Panc1 (cell line): Measurements from ENCODE around the gene C1QTNF2. TPM values are rescaled to one million over a fixed set of nuclear protein-coding genes. Genes with fewer than 3 reads are reported as not detected.

Experiments
- ATAC-seq: fragments of 200-7000 bp; cut with Tn5 transposase; 2 replicates; pipeline ENCODE4 v1.9.1; 2020; ENCODE audit warnings: mild to moderate bottlenecking, moderate library complexity
- BruUV-seq: library from RNA; stranded (reverse); fragments of 400-500 nt; replicated peaks from 2 replicates; lab custom pipeline; 2021; lab: Mats Ljungman, UMichigan
- CTCF ChIA-PET: fragments of 300-600 bp; sonication (Branson Sonifier 250); formaldehyde crosslinking; loops from one replicate; lab custom pipeline; 2022; ENCODE audit warnings: antibody characterized with exemption; lab: Charles Lee
- POLR2A ChIA-PET: fragments of 300-600 bp; sonication (Branson Sonifier 250); formaldehyde crosslinking; loops from one replicate; lab custom pipeline; 2022; ENCODE audit warnings: antibody characterized with exemption; lab: Charles Lee
- DNase-seq: peaks from one replicate; pipeline ENCODE4 v3.0.0-alpha.2; 2010; ENCODE audit warnings: low read depth, low spot score
- H3K27ac ChIP-seq: 2 replicates; pipeline ENCODE4 v1.5.1; 2011; ENCODE audit warnings: mild to moderate bottlenecking, low read length, inconsistent platforms
- H3K27me3 ChIP-seq: fragments of 200-500 bp; sonication (Bioruptor generic); 2 replicates; pipeline ENCODE4 v1.6.0; 2014; ENCODE audit warnings: low read length, inconsistent platforms; ENCODE audit not compliant: control insufficient read depth, insufficient read depth
- H3K36me3 ChIP-seq: fragments of 200-500 bp; sonication (Bioruptor generic); 2 replicates; pipeline ENCODE4 v1.5.1; 2014; ENCODE audit warnings: inconsistent platforms, mild to moderate bottlenecking, low read length, moderate library complexity; ENCODE audit not compliant: control insufficient read depth, insufficient read depth
- H3K4me1 ChIP-seq: 2 replicates; pipeline ENCODE4 v1.5.1; 2011; ENCODE audit warnings: inconsistent platforms, mild to moderate bottlenecking, low read length, moderate library complexity; ENCODE audit not compliant: control insufficient read depth, insufficient read depth
- H3K4me3 ChIP-seq, 2 experiments: 2 replicates each; pipeline ENCODE4 v1.5.1; 2011 to 2012; ENCODE audit warnings: low read depth in 2 of 2, low read length in 2 of 2, mild to moderate bottlenecking in 2 of 2, inconsistent platforms in 1 of 2, moderate library complexity in 1 of 2
- H3K9me3 ChIP-seq: fragments of 200-500 bp; sonication (Bioruptor generic); 2 replicates; pipeline ENCODE4 v1.5.1; 2014; ENCODE audit warnings: low read depth, mild to moderate bottlenecking, inconsistent platforms, low read length, moderate library complexity; ENCODE audit not compliant: control insufficient read depth, insufficient read depth
- POLR2AphosphoS5 ChIP-seq: IDR thresholded peaks from 2 replicates; pipeline ENCODE4 v1.6.1; 2012; ENCODE audit warnings: mild to moderate bottlenecking, low read depth, low read length, moderate library complexity
- SIN3A ChIP-seq: IDR thresholded peaks from 2 replicates; pipeline ENCODE4 v1.6.1; 2012; ENCODE audit warnings: low read depth, mild to moderate bottlenecking, low read length, moderate library complexity, borderline replicate concordance; ENCODE audit not compliant: insufficient read depth
- TCF7L2 ChIP-seq: IDR thresholded peaks from 2 replicates; pipeline ENCODE4 v1.6.1; 2011; ENCODE audit warnings: mild to moderate bottlenecking, low read depth, low read length, inconsistent platforms
- in situ Hi-C: cut with HindIII; loops from 2 replicates; pipeline ENCODE4 v1.10.0; 2016; ENCODE audit warnings: low sequenced_read_pairs, low pct_unique_long_range_greater_than_20kb
- intact Hi-C: fragments of 100-400 bp; cut with micrococcal nuclease; formaldehyde crosslinking; loops from one replicate; pipeline ENCODE4 v1.10.0; 2022; ENCODE audit not compliant: unreplicated experiment
- total RNA-seq: library from RNA; stranded (reverse); gene quantifications from one replicate; pipeline ENCODE4 v1.2.1, GENCODE V29; 2021; ENCODE audit not compliant: unreplicated experiment
- TF ChIP-seq, protein P1 (sequence below), 2 experiments: IDR thresholded peaks; 2 replicates each; pipeline ENCODE4 v1.6.1; 2011 to 2012; ENCODE audit warnings: low read depth in 2 of 2, control low read depth in 1 of 2, low read length in 1 of 2, mild to moderate bottlenecking in 1 of 2, moderate library complexity in 1 of 2; ENCODE audit not compliant: insufficient read depth in 1 of 2
- TF ChIP-seq, protein P2 (sequence below): fragments of 450-650 bp; IDR thresholded peaks from 2 replicates; pipeline ENCODE4 v1.5.1; 2017; ENCODE audit warnings: mild to moderate bottlenecking

C1QTNF2 gene
- total RNA-seq, 1 experiment from 2014 or later: 0.44 TPM

DNA sequence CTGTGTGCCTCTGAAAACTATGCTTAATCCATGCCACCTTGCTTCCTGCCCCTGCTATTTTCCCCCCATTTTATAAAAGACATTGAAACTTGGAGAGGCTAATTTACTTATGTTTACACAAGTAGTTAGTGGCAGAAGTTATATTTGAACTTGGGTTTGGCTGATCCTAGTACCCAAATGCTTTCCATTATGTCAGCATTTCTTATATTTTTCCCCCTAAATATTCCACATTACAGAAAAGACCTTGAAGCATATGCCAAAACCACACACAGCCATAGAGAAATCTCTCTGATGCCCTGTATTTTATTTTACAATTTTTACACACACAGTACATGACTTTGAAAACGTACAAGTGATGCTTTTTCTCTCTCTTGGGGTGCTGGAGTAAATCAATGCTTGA lies 11.2 kb downstream of the C1QTNF2 start:
- intact Hi-C loops: no loop called here
- H3K27me3 ChIP-seq: no peaks in the 10 kb centered on the region
- ATAC-seq (no peak), DNase-seq (no peak)
- ChIA-PET CTCF (no interaction called here), POLR2A (no interaction called here)
- H3K27ac ChIP-seq: no peak overlapping the region
- no TSS peak for BruUV-seq
- TF ChIP-seq, protein P1, sequence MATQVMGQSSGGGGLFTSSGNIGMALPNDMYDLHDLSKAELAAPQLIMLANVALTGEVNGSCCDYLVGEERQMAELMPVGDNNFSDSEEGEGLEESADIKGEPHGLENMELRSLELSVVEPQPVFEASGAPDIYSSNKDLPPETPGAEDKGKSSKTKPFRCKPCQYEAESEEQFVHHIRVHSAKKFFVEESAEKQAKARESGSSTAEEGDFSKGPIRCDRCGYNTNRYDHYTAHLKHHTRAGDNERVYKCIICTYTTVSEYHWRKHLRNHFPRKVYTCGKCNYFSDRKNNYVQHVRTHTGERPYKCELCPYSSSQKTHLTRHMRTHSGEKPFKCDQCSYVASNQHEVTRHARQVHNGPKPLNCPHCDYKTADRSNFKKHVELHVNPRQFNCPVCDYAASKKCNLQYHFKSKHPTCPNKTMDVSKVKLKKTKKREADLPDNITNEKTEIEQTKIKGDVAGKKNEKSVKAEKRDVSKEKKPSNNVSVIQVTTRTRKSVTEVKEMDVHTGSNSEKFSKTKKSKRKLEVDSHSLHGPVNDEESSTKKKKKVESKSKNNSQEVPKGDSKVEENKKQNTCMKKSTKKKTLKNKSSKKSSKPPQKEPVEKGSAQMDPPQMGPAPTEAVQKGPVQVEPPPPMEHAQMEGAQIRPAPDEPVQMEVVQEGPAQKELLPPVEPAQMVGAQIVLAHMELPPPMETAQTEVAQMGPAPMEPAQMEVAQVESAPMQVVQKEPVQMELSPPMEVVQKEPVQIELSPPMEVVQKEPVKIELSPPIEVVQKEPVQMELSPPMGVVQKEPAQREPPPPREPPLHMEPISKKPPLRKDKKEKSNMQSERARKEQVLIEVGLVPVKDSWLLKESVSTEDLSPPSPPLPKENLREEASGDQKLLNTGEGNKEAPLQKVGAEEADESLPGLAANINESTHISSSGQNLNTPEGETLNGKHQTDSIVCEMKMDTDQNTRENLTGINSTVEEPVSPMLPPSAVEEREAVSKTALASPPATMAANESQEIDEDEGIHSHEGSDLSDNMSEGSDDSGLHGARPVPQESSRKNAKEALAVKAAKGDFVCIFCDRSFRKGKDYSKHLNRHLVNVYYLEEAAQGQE (IDR thresholded peaks at IDR 0.05; ENCODE audit: insufficient read depth in 1 of 2, low read depth in 2 of 2, low read length in 1 of 2): no peak
- TF ChIP-seq POLR2AphosphoS5 (no peak), SIN3A (no peak), TCF7L2 (no peak)
- TF ChIP-seq, protein P2, sequence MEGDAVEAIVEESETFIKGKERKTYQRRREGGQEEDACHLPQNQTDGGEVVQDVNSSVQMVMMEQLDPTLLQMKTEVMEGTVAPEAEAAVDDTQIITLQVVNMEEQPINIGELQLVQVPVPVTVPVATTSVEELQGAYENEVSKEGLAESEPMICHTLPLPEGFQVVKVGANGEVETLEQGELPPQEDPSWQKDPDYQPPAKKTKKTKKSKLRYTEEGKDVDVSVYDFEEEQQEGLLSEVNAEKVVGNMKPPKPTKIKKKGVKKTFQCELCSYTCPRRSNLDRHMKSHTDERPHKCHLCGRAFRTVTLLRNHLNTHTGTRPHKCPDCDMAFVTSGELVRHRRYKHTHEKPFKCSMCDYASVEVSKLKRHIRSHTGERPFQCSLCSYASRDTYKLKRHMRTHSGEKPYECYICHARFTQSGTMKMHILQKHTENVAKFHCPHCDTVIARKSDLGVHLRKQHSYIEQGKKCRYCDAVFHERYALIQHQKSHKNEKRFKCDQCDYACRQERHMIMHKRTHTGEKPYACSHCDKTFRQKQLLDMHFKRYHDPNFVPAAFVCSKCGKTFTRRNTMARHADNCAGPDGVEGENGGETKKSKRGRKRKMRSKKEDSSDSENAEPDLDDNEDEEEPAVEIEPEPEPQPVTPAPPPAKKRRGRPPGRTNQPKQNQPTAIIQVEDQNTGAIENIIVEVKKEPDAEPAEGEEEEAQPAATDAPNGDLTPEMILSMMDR: no peak
- H3K4me3 ChIP-seq: no peak overlapping the region
- no peaks in the 10 kb centered on the region for H3K36me3 ChIP-seq
- H3K4me1 ChIP-seq: no peaks in the 10 kb centered on the region
- in situ Hi-C loops: loop anchor here (10.0 kb wide), 1 partner anchor 174 kb away; no protein-coding TSS in a partner anchor
- no peaks in the 10 kb centered on the region for H3K9me3 ChIP-seq

DNA sequence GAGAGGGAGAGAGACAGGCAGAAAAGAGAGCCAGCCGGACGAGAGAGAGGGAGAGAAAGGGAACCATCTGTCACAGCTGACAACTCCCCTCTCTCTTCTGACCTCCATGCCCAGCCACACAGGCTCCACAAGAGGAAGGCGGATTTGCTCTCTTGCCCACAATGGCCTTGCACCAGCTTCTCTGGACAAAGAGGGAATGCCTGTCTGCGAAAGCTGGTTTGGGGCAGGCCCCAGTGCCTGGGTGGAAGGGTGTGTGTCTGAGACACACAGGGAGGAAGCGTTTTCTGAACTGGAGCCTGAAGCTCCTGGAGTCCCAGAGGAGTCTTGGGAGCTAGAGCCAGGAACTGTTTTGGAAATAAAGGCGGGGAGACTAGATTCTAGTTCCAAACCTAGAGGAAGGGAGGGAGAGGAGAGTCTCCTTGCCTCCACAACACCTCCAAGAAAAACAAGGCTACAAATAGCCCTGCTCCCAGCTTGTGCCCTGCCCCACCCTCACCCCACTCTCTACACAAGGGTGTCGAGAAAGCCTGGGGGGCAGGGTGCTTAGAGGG lies 12.5 kb downstream of the C1QTNF2 start:
- Histone ChIP-seq H3K9me3 (no peaks in the 10 kb centered on the region), H3K4me3 (no peak overlapping the region), H3K27me3 (no peaks in the 10 kb centered on the region), H3K4me1 (no peaks in the 10 kb centered on the region), H3K36me3 (no peaks in the 10 kb centered on the region), H3K27ac (no peak overlapping the region)
- TF ChIP-seq SIN3A: no peak
- no peak for TF ChIP-seq POLR2AphosphoS5
- TF ChIP-seq, protein P2: no peak
- TF ChIP-seq, protein P1 (IDR thresholded peaks at IDR 0.05; ENCODE audit: insufficient read depth in 1 of 2, low read depth in 2 of 2, low read length in 1 of 2): no peak
- TF ChIP-seq TCF7L2: no peak
- DNase-seq (no peak), ATAC-seq (peak; percentile 44; the same call in 1 of the 2 replicates)
- ChIA-PET POLR2A (no interaction called here), CTCF (no interaction called here)
- in situ Hi-C loops (loop anchor here (10.0 kb wide), 1 partner anchor 173 kb away; no protein-coding TSS in a partner anchor), intact Hi-C loops (no loop called here)
- no TSS peak for BruUV-seq
